ENCODE results near the gene ALDH16A1.

The ALDH16A1 gene

DNA sequence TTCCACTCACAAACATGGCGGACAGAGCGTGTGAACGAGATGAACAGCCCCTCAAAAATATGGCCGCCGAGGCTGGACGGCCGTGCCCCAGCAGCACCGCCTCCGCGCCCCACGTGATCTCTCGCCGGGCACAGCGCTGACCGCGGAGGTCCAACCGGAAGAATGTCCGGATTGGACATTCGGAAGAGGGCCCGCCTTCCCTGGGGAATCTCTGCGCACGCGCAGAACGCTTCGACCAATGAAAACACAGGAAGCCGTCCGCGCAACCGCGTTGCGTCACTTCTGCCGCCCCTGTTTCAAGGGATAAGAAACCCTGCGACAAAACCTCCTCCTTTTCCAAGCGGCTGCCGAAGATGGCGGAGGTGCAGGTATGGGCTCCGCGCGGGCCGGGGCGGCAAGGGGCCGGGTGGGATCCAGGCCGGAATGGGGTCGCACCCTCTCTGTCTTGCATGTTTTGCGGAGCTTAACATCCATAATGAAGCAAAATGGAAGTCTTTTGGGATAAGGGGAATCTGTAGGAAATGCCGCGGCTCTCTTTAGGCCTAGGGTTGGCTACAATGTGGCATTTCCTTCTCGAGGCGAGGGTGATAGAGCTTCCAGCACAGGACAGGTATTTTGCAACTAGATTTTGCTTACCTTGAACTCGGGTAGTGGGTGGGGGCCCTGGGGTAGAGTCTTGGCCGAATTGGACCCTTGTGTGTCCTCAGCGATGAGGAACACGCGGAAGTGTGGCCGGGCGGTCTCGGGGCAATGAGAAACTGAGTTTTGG, 34.4 kb downstream of the ALDH16A1 start, which contains the start of gene RPL13A:
Gene RPL13A (plus strand): TSS at position 332 of the 769 bp plus-strand sequence. CDS start 22 bp downstream, at position 354.
- peak; percentile 99 for DNase-seq (ENCODE audit: low read depth in 1 of 2, low spot score in 1 of 2)

DNA sequence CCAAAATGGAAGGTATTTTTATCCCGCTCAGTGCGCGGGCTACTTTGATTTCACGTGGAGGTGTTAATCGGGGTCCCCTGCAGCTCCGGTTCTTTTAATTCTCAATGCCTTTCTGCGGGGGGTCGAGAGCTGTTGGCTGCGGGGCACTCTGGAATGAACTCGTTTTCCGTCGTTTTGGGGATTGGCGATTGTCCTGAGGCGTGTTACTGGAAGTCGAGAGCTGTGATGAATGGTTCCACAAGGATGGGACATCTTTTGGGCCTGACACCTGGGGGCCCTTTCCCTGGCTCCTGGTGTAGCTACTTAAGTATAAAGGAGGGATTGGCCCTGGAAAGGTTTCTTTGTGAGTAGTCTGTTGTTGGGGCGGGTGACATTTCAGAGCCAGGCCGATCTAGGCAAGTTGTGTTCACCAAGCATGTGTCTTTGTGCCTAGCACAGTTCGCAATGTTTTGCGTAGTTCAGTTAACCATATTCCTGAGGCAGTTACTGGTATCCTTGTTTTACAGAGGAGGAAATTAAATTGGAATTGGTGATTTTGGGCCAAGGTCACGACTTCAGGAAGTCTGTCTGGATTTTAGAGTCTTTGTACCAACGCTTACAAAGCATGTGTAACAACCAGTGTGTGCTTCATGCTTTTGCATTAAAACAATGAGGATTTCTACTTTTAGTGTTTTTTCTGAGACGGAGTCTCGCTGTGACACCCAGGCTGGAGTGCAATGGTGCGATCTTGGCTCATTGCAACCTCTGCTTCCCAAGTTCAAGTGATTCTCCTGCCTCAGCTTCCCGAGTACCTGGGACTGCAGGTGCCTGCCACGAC, 35.2 kb downstream of the ALDH16A1 start:
- DNase-seq (ENCODE audit: low read depth in 1 of 2, low spot score in 1 of 2): no peak

DNA sequence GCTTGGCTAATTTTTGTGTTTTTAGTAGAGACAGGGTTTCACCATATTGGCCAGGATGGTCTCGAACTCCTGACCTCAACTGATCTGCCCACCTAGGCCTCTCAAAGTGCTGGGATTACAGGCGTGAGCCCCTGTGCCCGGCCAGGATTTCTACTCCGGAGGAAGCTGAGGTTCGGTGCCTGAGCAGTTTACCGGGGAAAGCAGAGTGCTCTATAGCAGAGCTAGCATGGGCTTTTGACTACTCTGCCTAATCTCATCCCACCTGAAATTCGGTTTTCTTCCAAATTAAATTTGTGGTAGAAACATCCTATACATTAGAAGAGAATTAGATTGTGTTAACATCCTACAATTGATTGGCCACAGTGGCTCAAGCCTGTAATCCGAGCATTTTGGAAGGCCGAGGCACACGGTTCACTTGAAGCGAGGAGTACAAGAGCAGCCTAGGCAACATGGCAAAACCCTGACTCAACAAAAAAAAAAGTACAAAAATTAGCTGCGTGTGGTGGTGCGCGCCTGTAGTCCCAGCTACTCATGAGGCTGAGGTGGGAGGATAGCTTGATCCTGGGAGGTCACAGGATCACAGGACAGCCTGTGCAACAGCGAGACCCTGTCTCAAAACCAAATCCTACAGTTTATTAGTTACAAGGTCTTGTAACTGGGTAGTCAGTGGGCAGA, 36.0 kb downstream of the ALDH16A1 start:
- no peak for DNase-seq (ENCODE audit: low read depth in 1 of 2, low spot score in 1 of 2)

DNA sequence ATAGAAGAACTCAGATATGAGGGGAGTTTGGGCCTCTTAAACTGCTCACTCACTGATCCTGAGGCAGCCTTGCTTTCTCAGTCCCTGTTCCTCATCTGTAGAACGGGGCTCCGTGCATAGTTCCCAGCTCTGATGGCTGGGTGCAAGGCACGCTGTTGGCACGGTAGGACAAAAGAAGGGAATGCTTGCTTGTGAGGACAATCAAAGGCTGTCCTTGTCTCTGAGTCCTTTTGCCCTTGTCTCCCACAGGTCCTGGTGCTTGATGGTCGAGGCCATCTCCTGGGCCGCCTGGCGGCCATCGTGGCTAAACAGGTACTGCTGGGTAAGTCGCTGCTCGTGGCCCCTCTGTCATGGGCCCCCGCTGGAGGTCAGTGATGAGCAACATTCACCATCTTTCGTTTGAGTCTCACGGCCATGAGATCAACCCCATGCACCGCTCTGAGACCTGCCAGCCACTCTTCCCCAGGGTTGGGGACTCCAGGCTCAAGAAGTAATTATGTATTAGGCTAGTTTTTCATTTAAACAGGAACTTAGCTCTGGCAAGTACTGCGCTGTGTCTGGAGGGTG, 36.7 kb downstream of the ALDH16A1 start:
- DNase-seq (ENCODE audit: low read depth in 1 of 2, low spot score in 1 of 2): no peak

DNA sequence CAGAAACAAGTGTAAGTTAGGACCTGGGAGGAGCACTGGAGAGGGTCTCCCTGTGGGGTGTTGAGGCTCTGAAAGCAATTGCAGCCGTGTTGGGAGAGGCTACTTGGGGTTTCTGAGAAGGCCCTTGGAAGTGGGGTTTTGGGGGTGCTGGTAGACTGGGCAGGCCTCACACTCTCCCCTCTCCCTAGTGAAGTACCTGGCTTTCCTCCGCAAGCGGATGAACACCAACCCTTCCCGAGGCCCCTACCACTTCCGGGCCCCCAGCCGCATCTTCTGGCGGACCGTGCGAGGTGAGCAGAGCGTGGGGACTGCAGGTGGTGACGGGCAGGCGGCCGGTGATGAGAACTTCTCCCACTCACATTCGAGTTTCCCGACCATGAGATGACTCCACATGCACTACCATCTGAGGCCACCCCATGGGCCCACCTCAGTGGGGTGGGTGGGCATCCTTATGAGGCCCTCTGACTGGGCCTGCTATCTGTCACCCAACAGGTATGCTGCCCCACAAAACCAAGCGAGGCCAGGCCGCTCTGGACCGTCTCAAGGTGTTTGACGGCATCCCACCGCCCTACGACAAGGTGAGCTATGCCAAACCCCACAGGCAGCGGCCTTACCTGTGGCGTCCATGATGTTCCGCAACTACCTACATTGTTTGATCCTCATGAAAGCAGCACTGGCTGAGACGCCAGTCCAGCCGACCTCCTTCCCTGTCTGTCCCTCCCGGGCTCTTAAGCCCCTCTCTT, 37.4 kb downstream of the ALDH16A1 start:
- no peak for DNase-seq (ENCODE audit: low read depth in 1 of 2, low spot score in 1 of 2)

DNA sequence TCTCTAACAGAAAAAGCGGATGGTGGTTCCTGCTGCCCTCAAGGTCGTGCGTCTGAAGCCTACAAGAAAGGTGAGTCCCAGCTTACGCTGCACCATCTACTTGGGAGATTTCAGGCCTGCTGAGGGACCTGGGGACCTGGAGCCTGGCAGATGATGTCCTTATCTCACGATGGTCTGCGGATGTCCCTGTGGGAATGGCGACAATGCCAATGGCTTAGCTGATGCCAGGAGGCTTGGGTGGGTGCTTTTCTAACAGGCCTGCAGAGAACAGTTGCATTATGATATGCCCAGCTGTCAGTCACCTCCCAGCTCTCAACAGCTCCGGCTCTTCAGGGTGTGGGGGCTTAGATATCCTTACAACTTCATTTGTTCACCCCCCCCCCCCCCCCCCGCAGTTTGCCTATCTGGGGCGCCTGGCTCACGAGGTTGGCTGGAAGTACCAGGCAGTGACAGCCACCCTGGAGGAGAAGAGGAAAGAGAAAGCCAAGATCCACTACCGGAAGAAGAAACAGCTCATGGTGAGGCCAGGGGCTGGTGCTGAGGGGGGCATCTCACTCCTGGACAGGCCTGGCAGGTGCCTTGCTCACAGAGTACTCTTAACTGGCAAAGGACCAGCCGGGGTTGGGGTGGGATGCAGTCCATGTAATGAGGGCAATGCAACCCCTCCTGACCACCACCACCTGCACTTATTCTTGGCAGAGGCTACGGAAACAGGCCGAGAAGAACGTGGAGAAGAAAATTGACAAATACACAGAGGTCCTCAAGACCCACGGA, 38.2 kb downstream of the ALDH16A1 start:
- DNase-seq (ENCODE audit: low read depth in 1 of 2, low spot score in 1 of 2): no peak

DNA sequence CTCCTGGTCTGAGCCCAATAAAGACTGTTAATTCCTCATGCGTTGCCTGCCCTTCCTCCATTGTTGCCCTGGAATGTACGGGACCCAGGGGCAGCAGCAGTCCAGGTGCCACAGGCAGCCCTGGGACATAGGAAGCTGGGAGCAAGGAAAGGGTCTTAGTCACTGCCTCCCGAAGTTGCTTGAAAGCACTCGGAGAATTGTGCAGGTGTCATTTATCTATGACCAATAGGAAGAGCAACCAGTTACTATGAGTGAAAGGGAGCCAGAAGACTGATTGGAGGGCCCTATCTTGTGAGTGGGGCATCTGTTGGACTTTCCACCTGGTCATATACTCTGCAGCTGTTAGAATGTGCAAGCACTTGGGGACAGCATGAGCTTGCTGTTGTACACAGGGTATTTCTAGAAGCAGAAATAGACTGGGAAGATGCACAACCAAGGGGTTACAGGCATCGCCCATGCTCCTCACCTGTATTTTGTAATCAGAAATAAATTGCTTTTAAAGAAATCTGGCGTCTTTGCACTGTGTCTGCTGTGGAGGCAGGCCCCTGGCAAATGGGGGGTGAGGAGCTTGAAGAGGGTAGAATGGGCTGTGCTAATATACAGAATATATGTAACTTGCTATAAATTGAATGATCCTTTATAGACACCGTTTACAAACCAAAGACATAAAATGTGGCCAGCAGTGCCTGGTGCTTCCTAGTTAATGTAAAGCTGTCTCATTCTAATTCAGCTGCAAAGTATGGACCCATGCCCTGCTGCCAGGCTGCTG, 39.0 kb downstream of the ALDH16A1 start:
- no peak for DNase-seq (ENCODE audit: low read depth in 1 of 2, low spot score in 1 of 2)

DNA sequence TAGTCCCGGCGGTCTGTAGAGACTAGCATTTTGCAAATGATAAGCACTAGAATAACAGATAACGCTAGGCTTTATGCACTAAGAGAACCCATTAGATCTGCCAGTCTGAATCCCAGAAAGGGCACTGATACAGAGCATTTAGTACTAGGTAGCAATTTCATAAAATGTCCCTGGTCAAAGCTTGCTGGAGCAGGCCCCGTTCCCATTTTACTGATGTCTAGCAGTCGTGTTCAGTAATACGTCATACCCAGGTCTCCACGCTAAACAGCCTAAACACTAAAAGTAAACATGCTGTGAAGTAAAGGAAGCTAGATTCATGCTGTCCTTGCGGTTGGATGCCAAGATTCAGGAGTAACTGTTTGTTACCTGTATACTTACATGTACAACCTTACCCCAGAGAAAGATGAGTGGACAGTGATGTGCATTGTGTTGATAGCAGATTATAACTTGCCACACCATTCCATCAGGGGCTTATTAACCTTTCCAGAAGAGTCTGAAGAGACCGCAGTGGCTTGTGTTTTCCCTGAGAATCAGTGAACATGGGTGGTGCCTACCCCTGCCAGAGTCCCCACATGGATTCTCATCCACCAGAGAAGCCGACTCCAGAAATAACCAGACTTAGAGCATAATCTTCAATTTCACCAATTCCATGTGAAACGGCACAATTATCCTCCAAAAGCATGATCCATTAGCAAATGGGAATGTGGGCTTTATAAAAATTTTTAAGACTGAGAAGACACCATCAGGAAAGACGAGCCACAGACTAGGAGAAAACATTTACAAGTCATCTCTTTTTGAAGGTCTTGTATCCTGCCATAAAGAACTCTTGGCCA, 39.8 kb downstream of the ALDH16A1 start:
- no peak for DNase-seq (ENCODE audit: low read depth in 1 of 2, low spot score in 1 of 2)

DNA sequence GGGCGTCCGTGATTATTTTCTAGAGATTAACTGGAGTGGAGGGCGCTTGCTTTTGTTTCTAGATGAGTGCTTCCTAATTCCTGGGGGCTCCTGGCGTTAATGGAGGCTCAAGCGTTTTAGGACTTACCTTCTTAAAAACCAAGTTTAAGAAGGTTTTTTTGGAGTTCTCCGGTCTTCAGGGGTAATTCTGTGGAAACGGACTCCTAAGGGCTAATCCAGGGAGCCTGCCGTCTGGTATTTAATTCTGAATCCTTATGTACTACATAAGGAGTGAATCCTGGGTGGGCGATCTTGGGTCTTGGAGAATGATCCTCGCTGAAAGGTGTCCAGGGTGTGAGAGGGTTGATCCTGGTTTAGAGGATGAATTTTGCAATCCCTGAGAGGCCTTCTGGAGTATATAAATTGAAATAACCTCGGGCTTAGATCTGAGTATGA, 43.6 kb downstream of the ALDH16A1 start:
- no peak for DNase-seq (ENCODE audit: low read depth in 1 of 2, low spot score in 1 of 2)

DNA sequence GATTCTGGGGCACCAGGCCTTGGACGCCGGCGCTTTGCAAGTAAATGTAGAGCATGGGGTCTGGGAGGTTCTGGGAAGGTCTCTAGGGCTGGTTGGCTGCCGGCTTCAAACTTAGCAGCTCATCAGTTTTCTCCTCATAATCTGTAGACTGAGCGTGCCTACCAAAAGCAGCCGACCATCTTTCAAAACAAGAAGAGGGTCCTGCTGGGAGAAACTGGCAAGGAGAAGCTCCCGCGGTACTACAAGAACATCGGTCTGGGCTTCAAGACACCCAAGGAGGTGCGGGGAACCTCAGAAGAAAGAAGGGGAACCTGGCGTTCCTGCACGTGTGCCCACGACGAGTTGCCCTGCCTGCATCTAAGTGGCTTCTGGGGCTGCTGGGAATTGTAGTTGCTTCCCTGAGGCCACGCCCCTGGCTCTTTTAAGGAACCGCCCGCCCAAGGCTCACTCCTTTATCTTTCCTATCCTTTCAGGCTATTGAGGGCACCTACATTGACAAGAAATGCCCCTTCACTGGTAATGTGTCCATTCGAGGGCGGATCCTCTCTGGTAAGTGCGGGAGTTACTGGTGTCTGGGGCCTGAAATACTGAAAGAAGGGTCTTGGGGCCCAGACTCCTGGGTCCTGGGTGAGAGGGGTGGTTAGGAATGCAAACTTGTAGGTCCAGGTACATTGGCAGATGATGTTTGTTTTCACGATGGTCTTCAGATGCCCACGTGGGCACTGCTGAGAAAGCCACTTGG, 44.2 kb downstream of the ALDH16A1 start:
- DNase-seq (ENCODE audit: low read depth in 1 of 2, low spot score in 1 of 2): peak; percentile 42 to 61

DNA sequence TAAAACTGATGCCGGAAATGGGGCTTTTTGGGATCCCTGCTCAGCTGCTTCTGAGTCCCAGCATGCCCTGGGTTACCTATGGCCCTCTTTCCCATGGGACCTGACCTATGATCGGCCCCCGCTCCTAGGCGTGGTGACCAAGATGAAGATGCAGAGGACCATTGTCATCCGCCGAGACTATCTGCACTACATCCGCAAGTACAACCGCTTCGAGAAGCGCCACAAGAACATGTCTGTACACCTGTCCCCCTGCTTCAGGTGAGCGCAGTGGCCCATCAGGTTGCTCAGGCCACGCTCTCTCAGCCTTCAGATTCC, 44.7 kb downstream of the ALDH16A1 start:
- DNase-seq (ENCODE audit: low read depth in 1 of 2, low spot score in 1 of 2): no peak

DNA sequence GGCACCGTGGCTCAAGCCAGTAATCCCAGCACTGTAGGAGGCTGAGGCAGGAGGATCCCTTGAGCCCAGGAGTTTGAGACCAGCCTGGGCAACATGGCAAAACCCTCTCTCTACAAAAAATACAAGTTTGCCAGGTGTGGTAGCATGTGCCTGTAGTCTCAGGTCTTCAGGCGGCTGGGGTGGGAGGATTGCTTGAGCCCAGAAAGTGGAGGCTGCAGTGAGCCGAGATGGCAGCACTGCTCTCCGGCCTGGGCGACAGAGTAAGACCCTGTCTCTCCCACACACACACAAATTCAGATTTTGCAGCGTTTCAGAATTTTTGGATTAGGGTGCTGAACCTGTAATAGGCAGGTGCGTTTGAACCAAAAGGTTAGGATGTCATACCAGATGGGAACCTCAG, 45.5 kb downstream of the ALDH16A1 start:
- no peak for DNase-seq (ENCODE audit: low read depth in 1 of 2, low spot score in 1 of 2)

DNA sequence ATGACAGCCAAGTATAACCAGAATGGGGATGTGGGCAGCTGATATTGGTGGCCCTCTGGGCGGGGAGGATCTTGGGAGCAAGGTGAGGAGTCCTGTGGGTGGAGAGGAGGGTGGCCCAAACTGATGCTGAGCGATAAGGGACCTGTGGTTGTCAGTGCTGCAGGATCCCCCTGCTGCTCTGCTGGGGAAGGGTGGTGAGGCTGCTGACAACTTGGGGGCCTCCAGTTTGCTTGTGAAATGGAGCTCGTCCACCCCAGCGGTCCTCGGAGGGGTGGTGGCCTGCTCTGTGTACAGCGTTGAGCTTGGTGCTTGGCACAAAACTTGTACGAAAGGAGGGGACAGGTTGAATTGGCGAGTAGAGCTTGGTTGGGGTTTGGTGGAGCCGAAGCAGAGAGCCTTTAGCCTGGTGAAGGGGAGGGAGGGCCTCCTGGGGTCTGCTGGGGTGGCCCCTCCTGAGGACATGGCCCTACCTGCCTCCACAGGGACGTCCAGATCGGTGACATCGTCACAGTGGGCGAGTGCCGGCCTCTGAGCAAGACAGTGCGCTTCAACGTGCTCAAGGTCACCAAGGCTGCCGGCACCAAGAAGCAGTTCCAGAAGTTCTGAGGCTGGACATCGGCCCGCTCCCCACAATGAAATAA, 46.1 kb downstream of the ALDH16A1 start:
- DNase-seq (ENCODE audit: low read depth in 1 of 2, low spot score in 1 of 2): no peak

DNA sequence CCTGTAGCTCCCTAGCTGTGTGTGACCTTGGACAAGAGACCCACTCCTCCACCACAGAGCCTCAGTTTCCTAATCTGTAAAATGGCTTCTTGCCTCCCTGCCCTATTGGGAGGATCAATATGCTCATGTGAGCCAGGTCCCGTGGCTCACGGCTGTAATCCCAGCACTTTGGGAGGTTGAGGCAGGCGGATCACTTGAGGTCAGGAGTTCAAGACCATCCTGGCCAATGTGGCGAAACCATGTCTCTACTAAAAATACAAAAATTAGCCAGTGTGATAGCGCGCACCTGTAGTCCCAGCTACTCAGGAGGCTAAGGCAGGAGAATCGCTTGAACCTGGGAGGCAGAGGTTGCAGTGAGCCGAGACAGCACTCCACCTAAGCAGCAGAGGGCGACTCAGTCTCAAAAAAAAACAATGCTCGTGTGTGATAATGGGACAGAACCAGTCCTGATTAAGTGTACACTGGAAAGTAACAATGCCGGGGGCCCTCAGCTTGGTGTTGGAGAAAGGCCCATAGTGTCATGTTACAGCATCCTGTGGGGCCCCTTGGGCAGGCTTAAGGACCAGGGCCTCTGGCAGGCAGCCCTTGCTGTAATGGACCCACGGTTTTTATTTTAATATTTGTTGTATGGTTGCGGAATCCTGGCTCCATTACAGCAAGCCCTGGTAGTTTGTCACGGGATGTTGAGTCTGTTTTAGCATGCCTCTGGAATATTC, 50.0 kb downstream of the ALDH16A1 start:
- no peak for DNase-seq (ENCODE audit: low read depth in 1 of 2, low spot score in 1 of 2)

DNA sequence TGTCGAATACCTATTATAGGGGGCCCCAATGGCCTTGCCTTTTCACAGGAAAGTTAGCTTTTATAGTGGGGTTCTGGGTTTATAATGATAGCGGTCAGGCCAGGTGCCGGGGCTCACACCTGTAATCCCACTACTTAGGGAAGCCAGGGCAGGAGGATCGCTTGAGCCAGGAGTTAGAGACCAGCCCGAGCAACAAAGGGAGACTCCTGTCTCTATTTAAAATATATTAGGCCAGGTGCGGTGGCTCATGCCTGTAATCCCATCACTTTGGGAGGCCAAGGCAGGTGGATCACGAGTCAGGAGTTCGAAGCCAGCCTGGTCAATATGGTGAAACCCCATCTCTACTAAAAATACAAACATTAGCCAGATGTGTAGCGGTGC, 50.5 kb downstream of the ALDH16A1 start:
- DNase-seq (ENCODE audit: low read depth in 1 of 2, low spot score in 1 of 2): no peak

DNA sequence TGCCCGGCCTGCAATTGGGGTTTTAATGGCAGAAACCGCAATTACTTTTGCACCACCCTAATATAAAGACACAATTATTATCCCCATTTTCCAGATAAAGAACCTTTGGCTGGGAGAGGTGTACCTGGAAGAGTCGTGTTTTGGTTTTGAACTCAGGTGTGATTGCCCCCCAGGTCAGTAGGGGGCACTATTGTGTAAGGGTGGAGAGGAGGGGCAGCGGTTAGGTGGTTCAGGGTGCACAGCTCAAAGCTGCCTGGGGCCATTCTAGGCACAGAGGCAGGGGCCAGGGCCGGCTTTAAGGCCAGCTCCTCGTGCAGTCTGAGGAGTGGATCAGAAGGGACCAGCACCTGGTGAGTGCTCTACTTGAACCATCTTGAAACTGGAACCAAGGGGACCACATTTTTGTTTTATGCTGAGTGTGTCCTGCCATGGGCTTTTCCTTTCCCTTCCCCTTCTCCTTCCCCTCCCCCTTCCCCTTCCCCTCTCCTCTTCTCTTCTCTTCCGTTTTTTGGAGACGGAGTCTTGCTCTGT, 53.6 kb downstream of the ALDH16A1 start:
- peak; percentile 62 to 65 for DNase-seq (ENCODE audit: low read depth in 1 of 2, low spot score in 1 of 2)
